HepG2 (cell line): ENCODE results near the gene SH2D3C. TPM values are rescaled to one million over a fixed set of nuclear protein-coding genes. Genes with fewer than 3 reads are reported as not detected.

Experiments
- HDAC2 ChIP-seq: sonication (generic); formaldehyde crosslinking; IDR thresholded peaks from 2 replicates; pipeline ENCODE4 v1.4.0; 2020; ENCODE audit warnings: missing genetic modification reagents
- HOXA3 ChIP-seq: sonication (generic); formaldehyde crosslinking; IDR thresholded peaks from 2 replicates; pipeline ENCODE4 v1.5.0; 2020; ENCODE audit warnings: missing genetic modification reagents
- PPARG ChIP-seq: conservative IDR thresholded peaks from 2 replicates; pipeline ENCODE4 v1.6.1; 2016; ENCODE audit warnings: missing biosample characterization, missing genetic modification reagents
- RFXANK ChIP-seq: IDR thresholded peaks from 2 replicates; pipeline ENCODE4 v1.6.1; 2016
- RNF2 ChIP-seq: fragments of 450-650 bp; conservative IDR thresholded peaks from 2 replicates; pipeline ENCODE4 v1.6.1; 2016; ENCODE audit warnings: low read depth
- SPEN ChIP-seq: sonication (generic); formaldehyde crosslinking; IDR thresholded peaks from 2 replicates; pipeline ENCODE4 v1.5.1; 2020; ENCODE audit warnings: low read depth, mild to moderate bottlenecking, missing genetic modification reagents
- TBP ChIP-seq: sonication (generic); formaldehyde crosslinking; IDR thresholded peaks from 2 replicates; pipeline ENCODE4 v1.5.0; 2020; ENCODE audit warnings: missing genetic modification reagents
- YEATS2 ChIP-seq: sonication (generic); formaldehyde crosslinking; IDR thresholded peaks from 2 replicates; pipeline ENCODE4 v1.4.0; 2020; ENCODE audit warnings: missing genetic modification reagents, borderline replicate concordance
- ZNF143 ChIP-seq: sonication (generic); formaldehyde crosslinking; IDR thresholded peaks from 2 replicates; pipeline ENCODE4 v1.4.0; 2020; ENCODE audit warnings: missing genetic modification reagents
- ZNF263 ChIP-seq: sonication (generic); formaldehyde crosslinking; IDR thresholded peaks from 2 replicates; pipeline ENCODE4 v1.4.0; 2020; ENCODE audit warnings: missing genetic modification reagents
- ZNF331 ChIP-seq: sonication (generic); formaldehyde crosslinking; IDR thresholded peaks from 2 replicates; pipeline ENCODE4 v1.4.0; 2020; ENCODE audit warnings: missing genetic modification reagents
- ZNF749 ChIP-seq: sonication (generic); formaldehyde crosslinking; IDR thresholded peaks from 2 replicates; pipeline ENCODE4 v1.8.0; 2022; ENCODE audit warnings: mild to moderate bottlenecking, missing genetic modification reagents, moderate library complexity, borderline replicate concordance
- ZNF773 ChIP-seq: sonication (generic); formaldehyde crosslinking; IDR thresholded peaks from 2 replicates; pipeline ENCODE4 v1.4.0; 2020; ENCODE audit warnings: missing genetic modification reagents, borderline replicate concordance
- polyA plus RNA-seq, 8 experiments: library from polyadenylated mRNA; depleted of rRNA in 3 of 8; stranded (reverse) in 7 of 8; unstranded in 1 of 8; fragments of >200 nt; fragmentation: Illumina TruSeq in 4 of 8; extraction: Trizol in 4 of 8; gene quantifications; 2 replicates each; pipeline versions ENCODE4 v1.2.1 to v1.2.3, GENCODE V29; 2011 to 2016; ENCODE audit warnings: low read depth in 4 of 8, missing spikeins in 1 of 8, mixed read lengths in 1 of 8; ENCODE audit not compliant: insufficient read depth in 1 of 8
- total RNA-seq, 5 experiments: library from RNA; depleted of rRNA; stranded (reverse); fragments of >200 nt; fragmentation: Illumina TruSeq; extraction: Trizol; gene quantifications; 2 replicates each; pipeline ENCODE4 v1.2.3, GENCODE V29; 2016; ENCODE audit warnings: low read depth in 1 of 5
- TF ChIP-seq, protein P1 (sequence below): sonication (generic); formaldehyde crosslinking; IDR thresholded peaks from 2 replicates; pipeline ENCODE4; 2020; ENCODE audit warnings: missing genetic modification reagents, mild to moderate bottlenecking, borderline replicate concordance
- TF ChIP-seq, protein P2 (sequence below): sonication (generic); formaldehyde crosslinking; conservative IDR thresholded peaks from 2 replicates; pipeline ENCODE4 v1.4.0; 2020; ENCODE audit warnings: missing genetic modification reagents
- TF ChIP-seq, protein P3 (sequence below): sonication (generic); formaldehyde crosslinking; IDR thresholded peaks from 2 replicates; pipeline ENCODE4 v1.4.0; 2020; ENCODE audit warnings: missing genetic modification reagents
- TF ChIP-seq, protein P4 (sequence below): sonication (generic); formaldehyde crosslinking; IDR thresholded peaks from 2 replicates; pipeline ENCODE4 v1.4.0; 2020; ENCODE audit warnings: missing genetic modification reagents, borderline replicate concordance

SH2D3C gene
- total and polyA plus RNA-seq, 2 of the 13 experiments (the other 11 are each of a cell fraction or from before 2014, with no cell fraction given): not detected

DNA sequence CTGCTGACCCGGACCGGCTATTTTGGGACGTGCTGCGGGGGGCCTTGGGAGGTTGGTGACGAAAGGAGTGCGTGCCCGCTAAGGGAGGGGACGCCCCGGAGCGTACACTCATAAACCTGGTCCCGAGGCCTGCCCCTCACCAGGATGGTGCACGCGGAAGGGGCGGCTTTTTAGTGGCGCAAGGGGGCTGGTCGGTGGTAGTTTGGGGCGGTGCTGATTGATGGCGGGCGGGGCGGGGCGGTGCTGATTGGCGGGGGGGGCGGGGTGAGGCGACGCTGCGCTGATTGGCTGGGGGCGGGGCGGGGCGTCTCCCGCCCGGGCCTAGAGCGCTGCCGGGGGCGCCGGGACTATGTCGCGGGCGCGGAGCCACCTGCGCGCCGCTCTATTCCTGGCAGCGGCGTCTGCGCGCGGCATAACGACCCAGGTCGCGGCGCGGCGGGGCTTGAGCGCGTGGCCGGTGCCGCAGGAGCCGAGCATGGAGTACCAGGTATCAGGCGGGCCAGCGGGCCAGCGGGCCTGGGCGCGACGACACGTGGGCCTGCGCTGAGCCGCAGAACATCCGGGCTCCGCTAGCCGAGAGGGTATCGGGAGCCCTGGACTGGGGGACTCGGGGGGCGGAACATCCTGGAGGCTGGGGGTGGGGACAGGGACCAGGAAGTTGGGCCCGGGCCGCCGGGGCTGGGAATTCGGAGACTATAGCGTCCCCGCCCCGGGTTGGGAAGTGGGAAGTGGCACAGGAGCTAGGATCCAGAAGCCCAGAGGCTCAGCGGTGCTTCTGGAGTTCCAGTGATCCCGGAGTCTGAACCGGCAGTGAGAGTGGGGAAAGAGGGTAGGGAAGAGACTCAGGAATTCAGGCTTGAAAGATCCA is 24.3 kb upstream of the SH2D3C start, which contains the start of gene FPGS (continued):
- TF ChIP-seq, protein P1, sequence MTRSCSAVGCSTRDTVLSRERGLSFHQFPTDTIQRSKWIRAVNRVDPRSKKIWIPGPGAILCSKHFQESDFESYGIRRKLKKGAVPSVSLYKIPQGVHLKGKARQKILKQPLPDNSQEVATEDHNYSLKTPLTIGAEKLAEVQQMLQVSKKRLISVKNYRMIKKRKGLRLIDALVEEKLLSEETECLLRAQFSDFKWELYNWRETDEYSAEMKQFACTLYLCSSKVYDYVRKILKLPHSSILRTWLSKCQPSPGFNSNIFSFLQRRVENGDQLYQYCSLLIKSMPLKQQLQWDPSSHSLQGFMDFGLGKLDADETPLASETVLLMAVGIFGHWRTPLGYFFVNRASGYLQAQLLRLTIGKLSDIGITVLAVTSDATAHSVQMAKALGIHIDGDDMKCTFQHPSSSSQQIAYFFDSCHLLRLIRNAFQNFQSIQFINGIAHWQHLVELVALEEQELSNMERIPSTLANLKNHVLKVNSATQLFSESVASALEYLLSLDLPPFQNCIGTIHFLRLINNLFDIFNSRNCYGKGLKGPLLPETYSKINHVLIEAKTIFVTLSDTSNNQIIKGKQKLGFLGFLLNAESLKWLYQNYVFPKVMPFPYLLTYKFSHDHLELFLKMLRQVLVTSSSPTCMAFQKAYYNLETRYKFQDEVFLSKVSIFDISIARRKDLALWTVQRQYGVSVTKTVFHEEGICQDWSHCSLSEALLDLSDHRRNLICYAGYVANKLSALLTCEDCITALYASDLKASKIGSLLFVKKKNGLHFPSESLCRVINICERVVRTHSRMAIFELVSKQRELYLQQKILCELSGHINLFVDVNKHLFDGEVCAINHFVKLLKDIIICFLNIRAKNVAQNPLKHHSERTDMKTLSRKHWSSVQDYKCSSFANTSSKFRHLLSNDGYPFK: peak; percentile 51; the same call in 1 of the 2 replicates
- TF ChIP-seq RFXANK: no peak
- no peak for TF ChIP-seq PPARG (CRISPR knock-in tag)
- TF ChIP-seq SPEN (CRISPR knock-in tag): peak; percentile 95
- TF ChIP-seq, protein P2, sequence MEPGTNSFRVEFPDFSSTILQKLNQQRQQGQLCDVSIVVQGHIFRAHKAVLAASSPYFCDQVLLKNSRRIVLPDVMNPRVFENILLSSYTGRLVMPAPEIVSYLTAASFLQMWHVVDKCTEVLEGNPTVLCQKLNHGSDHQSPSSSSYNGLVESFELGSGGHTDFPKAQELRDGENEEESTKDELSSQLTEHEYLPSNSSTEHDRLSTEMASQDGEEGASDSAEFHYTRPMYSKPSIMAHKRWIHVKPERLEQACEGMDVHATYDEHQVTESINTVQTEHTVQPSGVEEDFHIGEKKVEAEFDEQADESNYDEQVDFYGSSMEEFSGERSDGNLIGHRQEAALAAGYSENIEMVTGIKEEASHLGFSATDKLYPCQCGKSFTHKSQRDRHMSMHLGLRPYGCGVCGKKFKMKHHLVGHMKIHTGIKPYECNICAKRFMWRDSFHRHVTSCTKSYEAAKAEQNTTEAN (CRISPR knock-in tag): peak; percentile 76
- TF ChIP-seq ZNF749 (CRISPR knock-in tag): peak; percentile 94
- TF ChIP-seq ZNF331 (CRISPR knock-in tag): peak; percentile 37; the same call in 1 of the 2 replicates
- TF ChIP-seq HOXA3 (CRISPR knock-in tag): peak; percentile 67; the same call in 1 of the 2 replicates
- TF ChIP-seq, protein P3, sequence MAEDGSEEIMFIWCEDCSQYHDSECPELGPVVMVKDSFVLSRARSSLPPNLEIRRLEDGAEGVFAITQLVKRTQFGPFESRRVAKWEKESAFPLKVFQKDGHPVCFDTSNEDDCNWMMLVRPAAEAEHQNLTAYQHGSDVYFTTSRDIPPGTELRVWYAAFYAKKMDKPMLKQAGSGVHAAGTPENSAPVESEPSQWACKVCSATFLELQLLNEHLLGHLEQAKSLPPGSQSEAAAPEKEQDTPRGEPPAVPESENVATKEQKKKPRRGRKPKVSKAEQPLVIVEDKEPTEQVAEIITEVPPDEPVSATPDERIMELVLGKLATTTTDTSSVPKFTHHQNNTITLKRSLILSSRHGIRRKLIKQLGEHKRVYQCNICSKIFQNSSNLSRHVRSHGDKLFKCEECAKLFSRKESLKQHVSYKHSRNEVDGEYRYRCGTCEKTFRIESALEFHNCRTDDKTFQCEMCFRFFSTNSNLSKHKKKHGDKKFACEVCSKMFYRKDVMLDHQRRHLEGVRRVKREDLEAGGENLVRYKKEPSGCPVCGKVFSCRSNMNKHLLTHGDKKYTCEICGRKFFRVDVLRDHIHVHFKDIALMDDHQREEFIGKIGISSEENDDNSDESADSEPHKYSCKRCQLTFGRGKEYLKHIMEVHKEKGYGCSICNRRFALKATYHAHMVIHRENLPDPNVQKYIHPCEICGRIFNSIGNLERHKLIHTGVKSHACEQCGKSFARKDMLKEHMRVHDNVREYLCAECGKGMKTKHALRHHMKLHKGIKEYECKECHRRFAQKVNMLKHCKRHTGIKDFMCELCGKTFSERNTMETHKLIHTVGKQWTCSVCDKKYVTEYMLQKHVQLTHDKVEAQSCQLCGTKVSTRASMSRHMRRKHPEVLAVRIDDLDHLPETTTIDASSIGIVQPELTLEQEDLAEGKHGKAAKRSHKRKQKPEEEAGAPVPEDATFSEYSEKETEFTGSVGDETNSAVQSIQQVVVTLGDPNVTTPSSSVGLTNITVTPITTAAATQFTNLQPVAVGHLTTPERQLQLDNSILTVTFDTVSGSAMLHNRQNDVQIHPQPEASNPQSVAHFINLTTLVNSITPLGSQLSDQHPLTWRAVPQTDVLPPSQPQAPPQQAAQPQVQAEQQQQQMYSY (CRISPR knock-in tag): peak; percentile 50; the same call in 1 of the 2 replicates
- TF ChIP-seq ZNF263 (CRISPR knock-in tag): no peak
- peak; percentile 40; the same call in 1 of the 2 replicates for TF ChIP-seq HDAC2
- peak; percentile 60 for TF ChIP-seq YEATS2
- TF ChIP-seq, protein P4, sequence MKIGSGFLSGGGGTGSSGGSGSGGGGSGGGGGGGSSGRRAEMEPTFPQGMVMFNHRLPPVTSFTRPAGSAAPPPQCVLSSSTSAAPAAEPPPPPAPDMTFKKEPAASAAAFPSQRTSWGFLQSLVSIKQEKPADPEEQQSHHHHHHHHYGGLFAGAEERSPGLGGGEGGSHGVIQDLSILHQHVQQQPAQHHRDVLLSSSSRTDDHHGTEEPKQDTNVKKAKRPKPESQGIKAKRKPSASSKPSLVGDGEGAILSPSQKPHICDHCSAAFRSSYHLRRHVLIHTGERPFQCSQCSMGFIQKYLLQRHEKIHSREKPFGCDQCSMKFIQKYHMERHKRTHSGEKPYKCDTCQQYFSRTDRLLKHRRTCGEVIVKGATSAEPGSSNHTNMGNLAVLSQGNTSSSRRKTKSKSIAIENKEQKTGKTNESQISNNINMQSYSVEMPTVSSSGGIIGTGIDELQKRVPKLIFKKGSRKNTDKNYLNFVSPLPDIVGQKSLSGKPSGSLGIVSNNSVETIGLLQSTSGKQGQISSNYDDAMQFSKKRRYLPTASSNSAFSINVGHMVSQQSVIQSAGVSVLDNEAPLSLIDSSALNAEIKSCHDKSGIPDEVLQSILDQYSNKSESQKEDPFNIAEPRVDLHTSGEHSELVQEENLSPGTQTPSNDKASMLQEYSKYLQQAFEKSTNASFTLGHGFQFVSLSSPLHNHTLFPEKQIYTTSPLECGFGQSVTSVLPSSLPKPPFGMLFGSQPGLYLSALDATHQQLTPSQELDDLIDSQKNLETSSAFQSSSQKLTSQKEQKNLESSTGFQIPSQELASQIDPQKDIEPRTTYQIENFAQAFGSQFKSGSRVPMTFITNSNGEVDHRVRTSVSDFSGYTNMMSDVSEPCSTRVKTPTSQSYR: peak; percentile 30; the same call in 1 of the 2 replicates
- 0 out of 2 replicates have a peak, but pooled peaks have one; percentile 34 for TF ChIP-seq TBP (CRISPR knock-in tag)
- TF ChIP-seq RNF2: peak; percentile 69; the same call in 1 of the 2 replicates
- peak; percentile 80 for TF ChIP-seq ZNF143 (CRISPR knock-in tag)
- no peak for TF ChIP-seq ZNF773 (CRISPR knock-in tag)
